Measurements from ENCODE around the gene C1QTNF2. TPM values are rescaled to one million over a fixed set of nuclear protein-coding genes. Genes with fewer than 3 reads are reported as not detected.

Gene C1QTNF2
- total and polyA plus RNA-seq, 2 of the 8 experiments (the other 6 are each of a cell fraction or from before 2014, with no cell fraction given) = 1.0 to 2.0 TPM

GRCh38 chr5:160353379-160353778 lies 17.0 kb downstream of the C1QTNF2 start:
- Histone ChIP-seq H3K9me3 (ENCODE audit: insufficient read depth in 2 of 2, low read depth in 1 of 2, low read length in 1 of 2) (no peaks in the 10 kb centered on the region), H3K4me3 (ENCODE audit: extremely low read depth in 1 of 4, insufficient read depth in 2 of 4, low read depth in 3 of 4, low read length in 4 of 4) (no peak overlapping the region), H3K36me3 (ENCODE audit: control insufficient read depth in 2 of 4, insufficient read depth in 4 of 4, low read length in 3 of 4) (no peaks in the 10 kb centered on the region), H3K79me2 (ENCODE audit: control insufficient read depth in 1 of 2, insufficient read depth in 2 of 2, low read length in 2 of 2) (no peaks in the 10 kb centered on the region), H3K4me2 (ENCODE audit: insufficient read depth in 1 of 2, low read depth in 2 of 2, low read length in 2 of 2) (no peak overlapping the region), H2BK20ac (ENCODE audit: low read length) (no peak overlapping the region), H3K9ac (replicated peaks in 1 of 4; ENCODE audit: extremely low read depth in 1 of 4, low read depth in 3 of 4, low read length in 3 of 4) (no peak overlapping the region), H3K27ac (ENCODE audit: low read depth, low read length) (no peak overlapping the region), H3K4me1 (replicated peaks in 1 of 4; ENCODE audit: control insufficient read depth in 3 of 4, insufficient read depth in 4 of 4, low read length in 3 of 4) (no peaks in the 10 kb centered on the region; a peak in 2 of 7 replicates), H2AK5ac (ENCODE audit: low read depth, low read length) (no peak overlapping the region), H4K5ac (ENCODE audit: insufficient read length, low read depth, low read length) (no peak overlapping the region), H4K91ac (replicated peaks; ENCODE audit: insufficient read length, low read length) (no peak overlapping the region), H3K23ac (ENCODE audit: insufficient read length) (no peak overlapping the region), H2AFZ (ENCODE audit: low read length) (no peak overlapping the region), H2BK120ac (replicated peaks; ENCODE audit: low read depth, low read length) (no peak overlapping the region), H2BK15ac (ENCODE audit: low read length) (no peak overlapping the region), H2BK5ac (ENCODE audit: low read depth, low read length) (no peak overlapping the region), H3K56ac (replicated peaks; ENCODE audit: insufficient read length, low read depth, low read length) (no peak overlapping the region), H2BK12ac (ENCODE audit: low read depth, low read length) (no peak overlapping the region), H3K23me2 (ENCODE audit: low read depth, low read length) (no peaks in the 10 kb centered on the region), H3K18ac (ENCODE audit: extremely low read depth, low read length) (no peak overlapping the region), H3K4ac (replicated peaks; ENCODE audit: insufficient read length, low read depth, low read length) (no peak overlapping the region), H3K14ac (ENCODE audit: insufficient read length) (no peak overlapping the region), H4K20me1 (replicated peaks in 1 of 2; ENCODE audit: control insufficient read depth in 1 of 2, insufficient read depth in 2 of 2, low read length in 2 of 2) (no peaks in the 10 kb centered on the region), H4K8ac (ENCODE audit: extremely low read depth, insufficient read depth, low read length) (peak overlapping the region; percentile 91), H3K27me3 (replicated peaks in 1 of 4; ENCODE audit: control insufficient read depth in 3 of 4, extremely low read depth in 1 of 4, insufficient read depth in 3 of 4, low read length in 3 of 4) (no peaks in the 10 kb centered on the region; a peak in 1 of 7 replicates), H3K79me1 (ENCODE audit: low read depth, low read length) (no peaks in the 10 kb centered on the region)
- 84% methylated on average over 7 of the region's 8 CpGs; no CpG with 5 or more reads in 1 of the 2 experiments for WGBS, 2 experiments (ENCODE audit: extremely low coverage in 1 of 2, insufficient coverage in 1 of 2, insufficient read length in 1 of 2, insufficient replicate concordance in 2 of 2, low coverage in 1 of 2, low lambda C conversion rate in 2 of 2, missing lambda C conversion rate in 1 of 2)
- TF ChIP-seq CEBPB (IDR thresholded peaks at IDR 0.05; ENCODE audit: low read depth, low read length) = no peak
- peak; percentile 65 for TF ChIP-seq CHD2 (IDR thresholded peaks at IDR 0.05; ENCODE audit: low read length)
- TF ChIP-seq SP1 (IDR thresholded peaks at IDR 0.05; ENCODE audit: low read depth, low read length) = peak; percentile 80
- no peak for DNase-seq (ENCODE audit: low read depth in 1 of 2, low spot score in 2 of 2)
- no peak for FAIRE-seq
- ChIA-PET POLR2A (ENCODE audit: partially characterized antibody) (no interaction called here), CTCF (ENCODE audit: partially characterized antibody) (interaction anchor here (0.6 kb wide), 3 partner anchors 43 to 711 kb away, joined by 3 read pairs; no protein-coding TSS in a partner anchor)
